ENCODE data around the gene ADGRV1.

DNA sequence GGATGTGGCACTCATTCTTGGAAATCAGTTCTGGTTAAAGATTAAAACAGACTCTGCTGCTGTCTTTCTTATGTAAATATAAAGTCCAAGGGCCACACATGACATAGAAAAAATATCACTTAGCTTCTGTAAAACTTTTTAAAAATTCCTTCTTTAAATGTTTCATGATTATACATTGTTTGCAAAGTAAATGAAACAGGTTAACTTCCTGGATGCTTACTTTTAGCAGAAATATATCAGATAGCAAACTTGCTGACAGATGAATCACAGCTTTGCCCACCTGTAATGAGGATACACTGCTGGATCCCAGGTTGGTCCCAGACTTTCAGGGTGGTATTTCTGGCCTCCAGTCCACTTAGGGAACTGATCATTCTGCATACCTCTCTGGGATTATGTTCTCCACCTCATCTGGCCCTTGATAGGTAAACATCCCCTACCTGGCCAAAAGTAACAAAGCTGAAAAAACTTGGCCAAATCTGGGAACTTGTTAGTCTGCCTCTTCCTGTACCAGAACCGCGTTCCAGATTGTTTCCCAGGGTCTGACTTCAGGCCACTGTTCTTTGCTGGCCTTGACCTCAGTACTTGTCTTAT lies 340.5 kb downstream of the ADGRV1 start:
- TF ChIP-seq SP1 (IDR thresholded peaks at IDR 0.05) (no peak), HDGF (IDR thresholded peaks at IDR 0.05; ENCODE audit: borderline replicate concordance) (no peak), FOXM1 (IDR thresholded peaks at IDR 0.05; ENCODE audit: borderline replicate concordance) (no peak), FOXA1 (IDR thresholded peaks at IDR 0.05) (no peak), FOXK2 (IDR thresholded peaks at IDR 0.05) (no peak), NFRKB (IDR thresholded peaks at IDR 0.05) (no peak), BHLHE40 (IDR thresholded peaks at IDR 0.05; ENCODE audit: borderline replicate concordance) (no peak), ZNF384 (IDR thresholded peaks at IDR 0.05) (no peak), ELF4 (IDR thresholded peaks at IDR 0.05) (no peak), TARDBP (IDR thresholded peaks at IDR 0.05) (no peak), ARNT (IDR thresholded peaks at IDR 0.05) (no peak)
- TF ChIP-seq, protein P1, sequence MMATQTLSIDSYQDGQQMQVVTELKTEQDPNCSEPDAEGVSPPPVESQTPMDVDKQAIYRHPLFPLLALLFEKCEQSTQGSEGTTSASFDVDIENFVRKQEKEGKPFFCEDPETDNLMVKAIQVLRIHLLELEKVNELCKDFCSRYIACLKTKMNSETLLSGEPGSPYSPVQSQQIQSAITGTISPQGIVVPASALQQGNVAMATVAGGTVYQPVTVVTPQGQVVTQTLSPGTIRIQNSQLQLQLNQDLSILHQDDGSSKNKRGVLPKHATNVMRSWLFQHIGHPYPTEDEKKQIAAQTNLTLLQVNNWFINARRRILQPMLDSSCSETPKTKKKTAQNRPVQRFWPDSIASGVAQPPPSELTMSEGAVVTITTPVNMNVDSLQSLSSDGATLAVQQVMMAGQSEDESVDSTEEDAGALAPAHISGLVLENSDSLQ (IDR thresholded peaks at IDR 0.05), result no peak
